BLaER1 (cell line): ENCODE data around the gene NUP35.
A peak's percentile ranks its signal among the peaks of the same experiment; 100 is the strongest.

Experiments used
- H3K27ac ChIP-seq: shearing (Covaris generic); formaldehyde crosslinking; 2 replicates; pipeline ENCODE4 v1.8.1; 2022
- H3K27me3 ChIP-seq: shearing (Covaris generic); formaldehyde crosslinking; 2 replicates; pipeline ENCODE4 v1.8.1; 2022
- H3K36me3 ChIP-seq: shearing (Covaris generic); formaldehyde crosslinking; 2 replicates; pipeline ENCODE4 v1.8.1; 2022
- H3K4me1 ChIP-seq: shearing (Covaris generic); formaldehyde crosslinking; 2 replicates; pipeline ENCODE4 v1.8.1; 2022
- H3K4me2 ChIP-seq: shearing (Covaris generic); formaldehyde crosslinking; 2 replicates; pipeline ENCODE4 v1.8.1; 2022
- H3K4me3 ChIP-seq: shearing (Covaris generic); formaldehyde crosslinking; 2 replicates; pipeline ENCODE4 v1.8.1; 2022
- H3K9ac ChIP-seq: shearing (Covaris generic); formaldehyde crosslinking; 2 replicates; pipeline ENCODE4 v1.8.1; 2022
- H3K9me3 ChIP-seq: shearing (Covaris generic); formaldehyde crosslinking; 2 replicates; pipeline ENCODE4 v1.8.1; 2022
- H4K20me1 ChIP-seq: shearing (Covaris generic); formaldehyde crosslinking; 2 replicates; pipeline ENCODE4 v1.8.1; 2022
- Cebpa-rat ChIP-seq: shearing (Covaris generic); IDR thresholded peaks from 2 replicates; pipeline ENCODE4 v1.8.1; 2022

Gene NUP35

DNA sequence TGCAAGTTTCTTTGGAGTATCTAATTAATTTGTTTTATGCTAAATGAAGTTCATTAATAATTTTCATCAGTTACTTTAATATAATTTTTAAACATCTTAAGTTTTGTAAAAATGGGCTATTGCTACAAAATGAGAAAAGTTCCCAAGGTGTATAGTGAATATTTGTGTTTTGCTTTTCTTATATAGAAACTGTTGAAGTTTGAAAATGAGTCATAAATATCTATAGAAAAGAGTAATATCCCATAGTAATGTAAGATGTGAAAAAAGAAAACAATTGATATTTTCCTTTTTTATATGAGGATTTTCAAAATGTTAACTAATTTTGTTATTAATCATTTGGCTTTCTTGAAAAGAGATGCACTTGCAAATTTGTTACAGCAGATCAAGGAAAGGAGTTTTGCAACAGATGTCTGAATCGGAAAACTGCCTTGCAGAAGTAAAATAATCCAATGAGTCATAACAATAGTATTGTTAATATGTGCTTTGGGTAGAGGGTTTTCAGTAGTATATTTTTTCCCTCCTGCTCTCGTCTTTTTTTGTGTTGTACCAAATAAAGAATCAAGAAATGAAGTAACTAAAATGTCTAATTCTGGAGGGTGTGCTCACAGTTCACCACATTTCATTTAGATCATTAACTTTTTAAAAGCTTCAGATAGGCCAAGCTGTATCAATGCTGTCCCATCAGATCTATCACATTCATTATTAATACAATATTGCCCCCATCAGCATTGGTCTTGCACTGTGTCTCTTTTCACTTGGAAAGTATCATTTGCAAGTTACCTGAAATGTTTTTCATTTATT lies 30.2 kb upstream of the NUP35 start:
- Histone ChIP-seq H3K9me3 (no peaks in the 10 kb centered on the region), H3K27ac (no peak overlapping the region), H3K4me1 (peaks cover 7% of the 10 kb centered on the region), H4K20me1 (no peaks in the 10 kb centered on the region), H3K4me3 (no peak overlapping the region), H3K36me3 (no peaks in the 10 kb centered on the region), H3K9ac (no peak overlapping the region), H3K27me3 (no peaks in the 10 kb centered on the region), H3K4me2 (no peak overlapping the region)
- no peak for TF ChIP-seq Cebpa-rat

DNA sequence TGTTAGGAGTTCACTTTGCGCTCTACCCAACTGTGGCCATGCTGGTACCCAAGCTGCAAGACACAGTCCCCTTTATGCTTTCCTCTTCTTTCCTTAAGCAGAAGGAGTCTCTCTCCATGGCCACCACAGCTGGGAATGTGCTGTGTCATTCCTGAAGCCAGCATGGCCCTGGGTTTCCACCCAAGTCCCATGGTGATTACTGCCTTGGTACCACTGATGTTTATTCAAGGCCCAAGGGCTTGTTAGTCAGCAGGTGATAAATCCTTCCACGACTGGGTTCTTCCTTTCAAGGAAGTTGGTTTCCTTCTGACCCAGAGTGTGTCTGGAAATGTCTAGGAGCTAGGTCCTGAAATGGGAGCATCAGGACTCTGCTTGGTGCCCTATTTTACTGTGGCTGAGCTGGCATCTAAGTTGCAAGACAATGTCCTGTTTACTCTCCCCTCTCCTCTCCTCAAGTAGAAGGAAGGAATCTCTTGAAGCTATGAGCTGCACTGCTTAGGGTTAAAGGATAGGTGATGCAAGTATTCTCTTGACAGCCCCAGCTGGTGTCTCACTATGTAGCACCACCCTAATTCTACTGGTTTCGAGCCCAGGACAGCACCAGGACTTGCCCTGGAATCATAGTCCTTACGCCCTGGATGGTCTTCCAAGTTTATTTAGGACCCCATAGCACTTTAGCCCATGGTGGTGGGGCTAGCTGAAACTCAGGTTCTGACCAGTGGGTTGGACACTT lies 18.7 kb upstream of the NUP35 start:
- Histone ChIP-seq H3K9me3 (no peaks in the 10 kb centered on the region), H4K20me1 (no peaks in the 10 kb centered on the region), H3K4me3 (no peak overlapping the region), H3K9ac (no peak overlapping the region), H3K4me2 (no peak overlapping the region), H3K27me3 (no peaks in the 10 kb centered on the region), H3K27ac (no peak overlapping the region), H3K36me3 (no peaks in the 10 kb centered on the region), H3K4me1 (no peaks in the 10 kb centered on the region)
- no peak for TF ChIP-seq Cebpa-rat

GRCh38 chr2:183112577-183112976 lies 11.7 kb upstream of the NUP35 start:
- Histone ChIP-seq H3K9me3 (no peaks in the 10 kb centered on the region), H3K4me3 (no peak overlapping the region), H3K36me3 (no peaks in the 10 kb centered on the region), H3K27ac (no peak overlapping the region), H3K27me3 (no peaks in the 10 kb centered on the region), H3K9ac (no peak overlapping the region), H4K20me1 (no peaks in the 10 kb centered on the region), H3K4me1 (no peaks in the 10 kb centered on the region), H3K4me2 (no peak overlapping the region)
- no peak for TF ChIP-seq Cebpa-rat

GRCh38 chr2:183113630-183114029 lies 10.6 kb upstream of the NUP35 start:
- no peak overlapping the region for H3K4me3 ChIP-seq
- no peak overlapping the region for H3K4me2 ChIP-seq
- no peaks in the 10 kb centered on the region for H3K27me3 ChIP-seq
- H3K9me3 ChIP-seq, result no peaks in the 10 kb centered on the region
- no peaks in the 10 kb centered on the region for H4K20me1 ChIP-seq
- no peak overlapping the region for H3K9ac ChIP-seq
- no peaks in the 10 kb centered on the region for H3K4me1 ChIP-seq
- no peak for TF ChIP-seq Cebpa-rat
- H3K27ac ChIP-seq, result no peak overlapping the region
- no peaks in the 10 kb centered on the region for H3K36me3 ChIP-seq

DNA sequence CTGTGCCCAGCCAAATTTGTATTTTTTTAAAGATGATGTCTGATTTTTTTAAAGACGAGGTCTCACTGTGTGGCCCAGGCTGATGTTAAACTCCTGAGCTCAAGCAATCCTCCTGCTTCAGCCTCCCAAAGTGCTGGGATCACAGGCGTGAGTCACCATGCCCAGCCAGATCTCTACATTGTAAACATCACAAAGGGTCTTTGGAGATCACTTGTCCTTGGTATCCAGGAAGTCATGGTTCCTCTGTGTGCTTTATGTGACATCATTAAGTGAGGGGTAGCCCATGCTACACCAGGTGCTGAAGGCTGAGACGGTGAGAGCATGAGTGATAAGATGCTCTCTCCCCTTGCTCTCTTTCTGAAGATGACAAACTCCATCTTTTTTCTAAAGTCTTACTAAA lies 7.0 kb upstream of the NUP35 start:
- no peaks in the 10 kb centered on the region for H3K9me3 ChIP-seq
- no peaks in the 10 kb centered on the region for H3K36me3 ChIP-seq
- H3K4me1 ChIP-seq, result no peaks in the 10 kb centered on the region
- H3K27ac ChIP-seq, result no peak overlapping the region
- H3K4me2 ChIP-seq, result no peak overlapping the region
- no peaks in the 10 kb centered on the region for H4K20me1 ChIP-seq
- TF ChIP-seq Cebpa-rat, result no peak
- no peak overlapping the region for H3K4me3 ChIP-seq
- no peaks in the 10 kb centered on the region for H3K27me3 ChIP-seq
- no peak overlapping the region for H3K9ac ChIP-seq

- Histone ChIP-seq H3K9me3 (no peaks in the 10 kb centered on the region), H3K4me3 (peak overlapping the region; percentile 95), H3K4me2 (peak overlapping the region; percentile 84), H3K27me3 (no peaks in the 10 kb centered on the region), H3K27ac (peak overlapping the region; percentile 93; the same call in 1 of the 2 replicates), H4K20me1 (peaks cover 6% of the 10 kb centered on the region; the same call in 1 of the 2 replicates), H3K9ac (peak overlapping the region; percentile 95), H3K36me3 (peaks cover 3% of the 10 kb centered on the region; the same call in 1 of the 2 replicates), H3K4me1 (peaks cover 15% of the 10 kb centered on the region)
- no peak for TF ChIP-seq Cebpa-rat
Observed at GRCh38 chr2:183123117-183123958, 905 bp upstream of the NUP35 start.

GRCh38 chr2:183123959-183124221 lies 353 bp upstream of the NUP35 start:
- Histone ChIP-seq H3K4me1 (peaks cover 15% of the 10 kb centered on the region), H3K27ac (peak overlapping the region; percentile 93), H3K4me2 (peak overlapping the region; percentile 84), H3K36me3 (peaks cover 9% of the 10 kb centered on the region), H4K20me1 (peaks cover 11% of the 10 kb centered on the region; the same call in 1 of the 2 replicates), H3K9ac (peak overlapping the region; percentile 95), H3K4me3 (peak overlapping the region; percentile 95), H3K27me3 (no peaks in the 10 kb centered on the region), H3K9me3 (no peaks in the 10 kb centered on the region)
- TF ChIP-seq Cebpa-rat, result no peak

GRCh38 chr2:183124957-183125255 lies 663 bp downstream of the NUP35 start:
- H3K4me3 ChIP-seq, result peak overlapping the region; percentile 95
- H3K27me3 ChIP-seq, result no peaks in the 10 kb centered on the region
- peak overlapping the region; percentile 84 for H3K4me2 ChIP-seq
- peak overlapping the region; percentile 93 for H3K27ac ChIP-seq
- peaks cover 17% of the 10 kb centered on the region for H3K36me3 ChIP-seq
- peak overlapping the region; percentile 95 for H3K9ac ChIP-seq
- H4K20me1 ChIP-seq, result peaks cover 21% of the 10 kb centered on the region
- H3K9me3 ChIP-seq, result no peaks in the 10 kb centered on the region
- no peak for TF ChIP-seq Cebpa-rat
- H3K4me1 ChIP-seq, result peaks cover 15% of the 10 kb centered on the region

- Histone ChIP-seq H3K4me3 (peak overlapping the region; percentile 95), H3K9me3 (no peaks in the 10 kb centered on the region), H3K4me1 (peaks cover 15% of the 10 kb centered on the region), H4K20me1 (peaks cover 30% of the 10 kb centered on the region), H3K27me3 (no peaks in the 10 kb centered on the region), H3K36me3 (peaks cover 26% of the 10 kb centered on the region), H3K4me2 (peak overlapping the region; percentile 84), H3K27ac (no peak overlapping the region), H3K9ac (no peak overlapping the region; the same call in 1 of the 2 replicates)
- no peak for TF ChIP-seq Cebpa-rat
Observed at GRCh38 chr2:183125659-183126341, 1.6 kb downstream of the NUP35 start.
